SIG-M5 treated with dmso at 0.1 percent for 504 hours (cell line): ENCODE measurements around the gene MLXIP.

Source experiments
- DNase-seq: peaks from one replicate; lab custom pipeline; 2025; ENCODE audit not compliant: unreplicated experiment; lab: John Stamatoyannopoulos, UW

MLXIP gene

DNA sequence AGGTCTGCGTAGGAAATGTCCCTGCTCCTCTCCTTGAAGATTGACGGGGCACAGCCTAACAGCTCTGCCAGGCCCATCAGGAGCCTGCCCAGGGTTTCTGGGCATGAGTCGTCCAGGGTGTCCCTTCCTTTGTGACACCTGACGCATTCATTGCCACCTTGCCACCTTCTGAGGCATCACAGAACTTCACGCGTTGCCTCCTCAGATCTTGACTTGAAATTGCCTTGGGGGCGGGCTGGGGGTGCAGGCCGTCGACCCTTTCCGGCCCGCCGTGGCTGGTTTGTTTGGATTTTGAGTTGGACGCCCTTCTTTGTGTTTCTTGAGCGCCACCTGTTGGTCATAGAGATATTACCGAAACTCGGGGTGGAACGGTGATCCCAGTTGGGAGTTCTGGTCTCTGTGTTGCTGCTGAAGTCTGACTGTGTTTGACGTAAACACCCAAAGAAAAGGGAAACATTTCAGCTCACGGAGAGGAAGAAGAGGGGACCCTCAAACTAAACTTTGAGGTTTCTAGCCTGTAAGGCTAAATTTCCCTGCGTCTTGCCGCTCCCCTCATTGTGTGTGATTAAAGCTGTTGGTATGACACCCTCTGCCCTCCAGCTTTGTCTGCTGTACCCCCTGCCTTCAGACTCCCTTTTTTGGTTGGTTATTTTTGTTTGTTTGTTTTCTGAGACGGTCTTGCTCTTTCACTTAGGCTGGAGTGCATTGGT lies 44.6 kb downstream of the MLXIP start:
- peak; percentile 54 for DNase-seq

DNA sequence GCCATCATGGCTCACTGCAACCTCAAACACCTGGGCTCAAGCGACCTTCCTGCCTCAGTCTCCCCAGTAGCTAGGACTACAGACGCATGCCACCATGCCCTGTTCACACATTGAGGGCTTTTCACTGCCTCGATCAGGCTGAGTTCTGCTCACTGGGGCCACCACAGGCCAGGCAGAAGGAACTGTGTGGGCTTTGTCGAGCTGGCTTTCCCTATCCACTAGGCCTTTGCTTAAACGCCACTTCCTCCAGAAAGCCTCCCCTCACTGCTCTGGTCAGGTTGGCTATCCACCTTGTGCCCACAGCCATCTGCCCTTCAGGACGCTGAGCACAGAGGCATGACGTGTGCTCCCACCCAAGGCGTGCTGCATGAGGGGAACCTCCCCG lies 45.2 kb downstream of the MLXIP start:
- no peak for DNase-seq

DNA sequence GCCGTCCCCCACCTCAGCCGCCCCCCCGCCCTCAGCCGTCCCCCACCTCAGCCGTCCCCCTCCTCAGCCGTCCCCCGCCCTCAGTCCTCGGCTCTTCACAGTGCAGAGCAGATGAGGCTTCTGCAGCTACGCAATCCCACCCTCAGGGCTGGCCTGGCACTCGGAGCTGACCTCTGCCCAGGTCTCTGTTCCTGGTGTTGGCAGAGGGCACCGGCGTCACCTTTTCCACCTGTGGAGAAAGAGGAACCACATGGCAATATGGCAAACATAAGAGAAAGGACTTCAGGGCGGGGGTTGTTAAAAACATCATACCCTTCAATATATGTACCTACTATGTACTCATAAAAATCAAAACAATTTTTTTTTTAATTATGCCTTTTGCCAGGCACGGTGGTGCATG lies 45.8 kb downstream of the MLXIP start:
- no peak for DNase-seq

DNA sequence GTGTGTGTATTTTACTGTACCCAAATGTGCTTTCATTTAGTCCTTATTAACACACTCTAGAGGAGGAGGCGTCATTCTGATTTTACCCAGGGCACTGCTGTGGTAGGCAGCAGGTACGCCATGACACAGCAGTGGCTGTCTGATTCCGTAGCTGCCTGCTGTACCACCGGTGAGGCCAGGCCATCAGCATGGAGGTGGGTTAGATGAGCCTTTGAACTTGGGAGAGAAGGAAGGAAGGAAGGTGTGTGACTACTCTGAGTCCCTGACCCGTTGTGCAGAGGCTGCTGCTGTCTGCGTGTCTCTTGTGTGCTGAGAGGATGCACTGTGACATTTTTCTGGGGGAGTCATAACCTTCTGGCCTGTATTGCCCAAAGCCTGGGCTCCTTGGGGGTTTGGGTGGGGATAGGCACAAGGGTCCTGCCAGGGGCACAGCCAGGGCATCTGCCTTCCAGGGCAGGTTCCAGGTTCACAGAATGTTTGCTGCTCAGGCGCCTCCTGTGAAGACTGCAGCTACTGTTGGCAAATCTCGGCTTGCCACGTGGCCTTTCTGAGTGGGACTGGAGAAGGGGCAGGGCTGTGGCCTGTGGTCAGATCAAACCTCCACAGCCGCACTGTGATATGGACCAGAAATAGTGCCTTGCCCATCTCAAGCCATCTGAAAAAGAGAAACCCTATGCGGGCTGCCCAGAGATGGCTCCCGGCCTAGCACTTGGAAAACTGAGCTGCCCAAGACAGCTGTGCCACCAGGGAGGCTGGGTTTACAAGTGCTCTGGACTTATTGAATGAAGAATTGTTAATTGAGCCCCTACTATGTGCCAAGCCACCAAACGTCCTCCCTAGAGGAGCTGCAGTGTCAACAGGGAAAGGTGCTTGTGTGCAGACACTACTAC lies 47.1 kb downstream of the MLXIP start:
- no peak for DNase-seq

DNA sequence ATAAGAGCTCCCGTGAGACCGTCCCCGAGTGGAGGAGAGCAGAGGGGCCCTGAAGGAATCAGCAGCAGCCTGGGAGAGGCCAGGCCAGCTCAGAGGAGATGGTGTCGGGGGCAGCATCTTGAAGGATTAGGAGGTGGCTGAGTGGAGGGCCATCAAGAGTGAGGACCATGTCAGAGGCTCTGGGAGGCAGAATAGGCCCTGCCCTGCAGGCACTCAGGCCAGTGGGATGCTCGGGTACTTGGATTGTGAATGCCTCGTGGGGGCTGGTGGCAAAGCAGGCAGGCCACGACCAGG lies 47.7 kb downstream of the MLXIP start:
- DNase-seq = no peak

DNA sequence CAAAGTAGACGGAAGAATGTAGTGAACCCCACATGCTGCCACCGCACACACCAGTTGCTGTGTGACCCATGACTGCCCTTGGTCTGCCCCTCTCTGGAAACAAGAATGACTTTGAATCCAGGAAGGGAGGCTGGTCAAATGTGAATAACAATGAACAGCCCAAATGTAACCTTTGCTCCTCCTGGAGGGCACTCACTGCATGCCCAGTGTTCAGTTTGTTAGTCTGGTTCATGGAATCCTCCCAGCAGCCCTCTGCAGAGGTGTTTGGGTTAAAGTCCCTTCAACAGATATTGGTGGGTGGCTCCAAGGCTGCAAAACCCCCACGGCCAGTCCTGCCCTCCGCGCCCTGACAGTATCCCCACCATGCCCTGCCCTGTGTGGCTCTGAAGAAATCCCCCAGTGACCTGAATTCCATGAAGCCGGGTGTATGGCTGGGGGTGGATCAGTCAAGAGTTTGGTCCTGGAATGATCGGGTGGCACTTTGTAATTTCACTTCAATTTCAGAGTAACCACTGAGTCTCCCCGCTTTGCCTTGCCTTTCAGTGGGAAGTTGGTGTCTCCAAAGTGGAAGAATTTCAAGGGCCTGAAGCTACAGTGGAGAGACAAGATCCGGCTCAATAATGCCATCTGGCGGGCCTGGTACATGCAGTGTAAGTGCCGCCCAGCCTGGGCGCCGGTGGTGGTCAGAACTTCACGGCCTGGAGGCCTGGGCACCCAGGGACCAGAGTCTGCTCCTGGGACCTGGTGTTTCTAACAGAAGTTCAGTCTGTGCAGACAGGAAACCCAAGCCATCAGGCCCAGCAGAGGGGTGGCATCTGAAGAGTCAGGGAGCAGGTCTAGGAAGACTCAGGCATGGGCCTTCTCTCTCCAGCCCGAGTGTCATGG lies 48.4 kb downstream of the MLXIP start:
- DNase-seq = peak; percentile 23

DNA sequence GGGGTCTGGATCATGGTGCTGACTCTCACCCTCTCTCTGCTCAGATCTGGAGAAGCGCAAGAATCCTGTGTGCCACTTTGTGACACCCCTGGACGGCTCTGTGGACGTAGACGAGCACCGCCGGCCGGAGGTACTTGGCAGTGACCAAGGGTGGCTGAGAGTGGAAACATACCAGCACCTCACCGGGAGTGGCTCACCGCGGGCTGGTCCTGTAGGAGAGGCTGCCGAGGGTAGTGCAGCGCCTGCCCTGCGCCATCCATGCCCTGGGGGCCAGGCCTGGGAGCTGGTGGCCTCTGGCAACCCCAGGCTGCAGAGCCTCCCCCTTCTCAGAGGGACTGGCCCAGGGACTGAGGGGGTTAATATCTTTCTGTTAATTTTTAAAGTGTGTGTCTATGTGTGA lies 49.3 kb downstream of the MLXIP start:
- DNase-seq = no peak

DNA sequence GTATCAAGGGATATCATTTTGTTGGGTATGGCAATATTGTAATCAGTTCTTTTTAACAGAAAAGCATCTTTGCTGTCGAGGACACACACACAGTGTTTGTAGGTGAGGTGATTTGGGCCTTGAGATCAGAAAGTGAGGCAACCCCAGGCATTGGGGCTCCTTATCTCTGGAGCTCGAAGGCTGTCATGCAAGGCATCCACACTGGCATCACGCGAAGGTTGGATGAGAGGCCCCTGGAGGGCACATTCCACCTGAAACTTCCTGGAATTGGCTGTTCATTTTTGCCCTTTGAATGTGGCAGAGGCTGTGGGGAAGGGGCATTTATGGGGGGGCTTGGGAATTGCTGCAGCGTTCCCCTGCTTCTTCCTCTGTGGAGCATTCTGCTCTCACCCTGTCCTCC lies 49.9 kb downstream of the MLXIP start:
- DNase-seq = no peak

DNA sequence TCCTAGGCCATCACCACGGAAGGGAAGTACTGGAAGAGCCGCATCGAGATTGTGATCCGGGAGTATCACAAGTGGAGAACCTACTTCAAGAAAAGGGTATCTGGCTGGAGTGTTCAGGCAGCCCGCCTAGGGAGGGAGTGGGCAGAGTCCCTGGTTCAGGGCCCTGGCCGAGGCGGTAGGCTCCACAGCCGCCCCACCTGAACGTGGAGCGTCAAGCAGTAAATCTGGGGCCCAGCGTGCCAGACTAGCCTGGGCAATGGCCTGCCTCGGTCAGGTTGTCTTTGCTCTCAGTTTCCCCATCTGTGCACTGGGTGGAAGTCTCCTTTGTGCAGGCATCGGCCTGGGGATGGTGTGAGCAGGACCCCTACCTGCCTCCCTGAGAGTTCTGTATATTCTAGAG lies 50.6 kb downstream of the MLXIP start:
- no peak for DNase-seq

DNA sequence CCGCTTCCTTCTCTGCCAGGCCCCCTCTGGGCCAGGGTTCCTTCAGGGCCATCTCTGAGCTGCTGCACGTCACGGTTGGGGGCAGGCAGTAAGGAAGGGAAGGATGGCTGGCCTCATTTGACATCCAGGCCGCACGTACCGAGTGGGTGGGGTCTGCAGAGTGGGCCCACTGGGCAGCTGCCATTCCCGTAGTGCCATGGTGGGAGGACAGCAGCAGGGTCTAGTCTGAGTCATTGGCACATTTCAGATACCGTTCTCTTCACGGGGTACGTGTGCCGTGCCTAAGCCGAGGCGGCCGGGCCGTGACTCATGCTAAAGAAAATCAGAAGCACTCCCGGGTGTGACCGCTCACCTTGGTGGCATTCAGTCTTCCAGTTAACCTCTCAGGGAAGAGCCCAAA lies 51.6 kb downstream of the MLXIP start:
- no peak for DNase-seq

DNA sequence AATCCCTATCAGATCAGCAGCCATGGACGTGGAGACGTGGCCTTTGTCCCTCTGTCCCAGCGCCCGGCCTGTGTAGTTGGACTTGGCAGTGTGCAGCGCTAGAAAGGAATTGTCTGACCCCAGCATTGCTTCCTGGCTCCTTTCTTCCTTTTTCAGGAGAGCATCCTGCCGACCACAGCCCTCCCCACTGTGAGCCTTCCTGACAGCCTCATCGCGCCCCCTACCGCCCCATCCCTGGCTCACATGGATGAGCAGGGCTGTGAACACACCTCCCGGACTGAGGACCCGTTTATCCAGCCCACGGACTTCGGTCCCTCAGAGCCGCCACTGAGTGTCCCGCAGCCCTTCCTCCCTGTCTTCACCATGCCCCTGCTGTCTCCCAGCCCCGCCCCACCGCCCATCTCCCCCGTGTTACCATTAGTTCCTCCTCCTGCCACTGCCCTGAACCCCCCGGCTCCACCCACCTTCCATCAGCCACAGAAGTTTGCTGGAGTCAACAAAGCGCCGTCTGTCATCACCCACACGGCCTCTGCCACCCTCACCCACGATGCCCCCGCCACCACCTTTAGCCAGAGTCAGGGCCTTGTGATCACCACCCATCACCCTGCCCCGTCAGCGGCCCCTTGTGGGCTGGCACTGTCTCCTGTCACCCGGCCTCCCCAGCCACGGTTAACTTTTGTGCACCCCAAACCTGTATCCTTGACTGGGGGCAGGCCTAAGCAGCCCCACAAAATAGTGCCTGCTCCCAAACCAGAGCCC lies 54.8 kb downstream of the MLXIP start:
- DNase-seq = no peak

DNA sequence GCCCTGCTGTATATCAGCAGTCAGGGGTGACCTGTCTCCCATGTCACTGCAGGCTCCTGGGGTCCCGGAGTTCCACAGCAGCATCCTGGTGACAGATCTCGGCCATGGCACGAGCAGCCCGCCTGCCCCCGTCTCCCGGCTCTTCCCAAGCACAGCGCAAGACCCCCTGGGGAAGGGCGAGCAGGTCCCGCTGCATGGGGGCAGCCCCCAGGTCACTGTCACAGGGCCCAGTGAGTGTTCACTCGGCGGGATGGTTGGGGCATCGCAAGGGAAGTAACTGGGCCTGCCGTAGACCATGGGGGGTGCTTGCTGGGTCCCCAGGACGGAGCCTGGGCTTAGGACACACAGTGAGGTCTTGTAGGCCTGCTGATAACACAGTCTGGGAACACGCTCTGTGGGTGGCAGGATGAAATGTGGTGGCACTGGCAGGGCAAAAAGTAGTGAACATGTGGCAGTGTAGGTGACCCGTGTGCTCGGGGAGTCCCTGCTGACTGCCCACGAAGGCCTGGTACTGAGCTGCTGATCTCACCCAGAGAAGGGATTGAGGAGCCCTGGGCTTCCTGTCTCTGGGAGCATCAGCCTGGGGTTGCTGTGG lies 57.0 kb downstream of the MLXIP start:
- no peak for DNase-seq

DNA sequence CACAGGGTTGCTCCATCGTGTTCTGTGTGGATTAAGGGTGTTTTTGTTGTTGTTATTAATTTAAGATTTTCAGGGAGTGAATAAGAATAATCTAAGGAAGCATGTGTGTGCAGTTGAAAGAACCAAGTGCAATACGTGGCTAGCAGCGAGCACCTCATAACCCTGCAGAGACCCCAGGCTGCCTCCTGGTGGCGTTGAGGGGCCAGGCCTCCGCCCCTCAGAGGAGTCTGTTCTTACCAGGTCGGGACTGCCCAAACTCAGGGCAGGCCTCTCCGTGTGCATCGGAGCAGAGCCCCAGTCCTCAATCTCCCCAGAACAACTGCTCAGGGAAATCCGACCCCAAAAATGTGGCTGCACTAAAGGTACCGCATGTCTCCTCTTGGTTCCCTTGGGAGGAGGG lies 58.7 kb downstream of the MLXIP start:
- DNase-seq = no peak

DNA sequence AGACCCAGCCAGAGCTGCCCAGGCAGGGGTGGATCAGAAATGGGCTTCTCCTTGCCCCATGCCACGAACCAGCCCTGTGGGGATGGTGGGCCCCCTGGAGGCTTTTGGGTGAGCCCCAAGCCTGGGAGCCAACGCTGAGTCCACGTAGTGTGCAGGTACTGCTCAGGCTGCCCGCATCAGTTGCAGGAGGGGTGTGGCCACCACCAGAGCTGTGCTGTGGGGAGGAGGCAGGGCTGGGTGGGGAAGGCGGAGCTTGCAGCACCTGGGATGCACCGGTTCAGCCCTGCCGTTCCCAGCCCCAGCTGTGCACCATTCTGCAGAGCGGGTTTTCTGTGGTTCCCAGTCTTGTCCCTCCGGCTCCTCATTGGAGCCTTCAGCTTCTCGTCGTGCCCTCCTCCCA lies 59.1 kb downstream of the MLXIP start:
- peak; percentile 33 for DNase-seq

DNA sequence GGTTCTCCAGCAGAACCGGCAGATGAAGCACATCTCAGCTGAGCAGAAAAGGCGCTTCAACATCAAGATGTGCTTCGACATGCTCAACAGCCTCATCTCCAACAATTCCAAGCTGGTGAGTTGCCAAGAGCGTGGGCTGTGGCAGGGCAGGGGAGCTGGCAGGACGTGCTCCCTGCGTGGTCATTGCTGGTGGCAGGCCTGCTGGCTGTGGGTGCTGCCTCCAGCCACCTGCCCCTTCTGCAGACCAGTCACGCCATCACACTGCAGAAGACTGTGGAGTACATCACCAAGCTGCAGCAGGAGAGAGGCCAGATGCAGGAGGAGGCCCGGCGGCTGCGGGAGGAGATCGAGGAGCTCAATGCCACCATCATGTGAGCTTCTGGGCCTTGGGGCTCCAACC lies 59.6 kb downstream of the MLXIP start:
- no peak for DNase-seq

DNA sequence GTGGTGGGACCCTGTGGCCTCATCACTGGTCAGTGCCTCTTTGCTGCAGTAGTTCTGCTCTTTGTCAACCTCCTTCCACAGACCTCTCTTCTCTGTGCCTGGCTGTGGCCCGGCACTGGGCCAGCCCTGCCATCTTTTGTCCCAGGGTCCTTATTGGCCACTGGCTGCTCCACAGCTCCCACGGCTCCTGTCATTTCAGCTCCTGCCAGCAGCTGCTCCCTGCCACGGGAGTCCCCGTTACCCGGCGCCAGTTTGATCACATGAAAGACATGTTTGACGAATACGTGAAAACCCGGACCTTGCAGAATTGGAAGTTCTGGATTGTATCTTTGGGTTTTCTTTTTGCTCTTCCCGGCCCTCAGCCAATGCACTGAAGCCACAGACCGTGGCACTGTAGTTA lies 60.1 kb downstream of the MLXIP start:
- no peak for DNase-seq

DNA sequence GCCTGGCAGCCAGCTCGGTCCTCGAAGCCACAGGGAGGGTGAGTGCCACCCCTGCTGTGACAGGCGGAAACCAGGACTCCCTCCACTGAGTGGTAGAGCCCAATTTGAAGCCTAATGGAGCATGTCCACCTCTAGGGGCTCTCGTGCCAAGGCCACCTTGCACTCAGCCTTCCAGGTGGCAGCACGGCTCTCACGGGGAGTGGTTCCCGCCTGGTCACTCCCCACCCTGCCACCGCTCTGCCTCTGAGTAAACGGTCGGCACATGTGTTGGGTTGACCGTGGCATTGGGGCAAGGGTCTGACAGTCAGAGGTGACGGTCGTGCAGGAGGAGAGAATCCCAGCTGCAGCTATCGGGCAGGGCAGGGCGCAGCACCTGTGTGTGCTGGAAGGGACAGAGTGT lies 60.7 kb downstream of the MLXIP start:
- no peak for DNase-seq

DNA sequence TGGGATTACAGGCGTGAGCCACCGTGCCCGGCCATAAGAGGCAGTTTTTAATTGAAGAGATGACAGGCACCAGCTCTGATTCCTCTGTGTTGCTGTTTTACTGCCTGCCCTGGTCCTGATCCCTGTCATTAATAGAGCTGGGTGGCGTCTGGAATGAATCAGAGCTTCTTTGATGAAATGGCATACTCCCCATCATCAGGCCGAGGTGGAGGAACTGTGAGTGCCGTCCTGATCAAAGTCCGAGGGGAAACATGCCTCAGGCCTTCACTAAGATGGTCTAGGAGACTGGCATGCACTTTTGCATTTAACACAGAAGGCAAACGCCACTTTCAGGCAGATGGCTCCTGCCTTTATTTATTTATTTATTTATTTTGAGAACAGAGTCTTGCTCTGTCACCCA lies 61.4 kb downstream of the MLXIP start:
- no peak for DNase-seq

DNA sequence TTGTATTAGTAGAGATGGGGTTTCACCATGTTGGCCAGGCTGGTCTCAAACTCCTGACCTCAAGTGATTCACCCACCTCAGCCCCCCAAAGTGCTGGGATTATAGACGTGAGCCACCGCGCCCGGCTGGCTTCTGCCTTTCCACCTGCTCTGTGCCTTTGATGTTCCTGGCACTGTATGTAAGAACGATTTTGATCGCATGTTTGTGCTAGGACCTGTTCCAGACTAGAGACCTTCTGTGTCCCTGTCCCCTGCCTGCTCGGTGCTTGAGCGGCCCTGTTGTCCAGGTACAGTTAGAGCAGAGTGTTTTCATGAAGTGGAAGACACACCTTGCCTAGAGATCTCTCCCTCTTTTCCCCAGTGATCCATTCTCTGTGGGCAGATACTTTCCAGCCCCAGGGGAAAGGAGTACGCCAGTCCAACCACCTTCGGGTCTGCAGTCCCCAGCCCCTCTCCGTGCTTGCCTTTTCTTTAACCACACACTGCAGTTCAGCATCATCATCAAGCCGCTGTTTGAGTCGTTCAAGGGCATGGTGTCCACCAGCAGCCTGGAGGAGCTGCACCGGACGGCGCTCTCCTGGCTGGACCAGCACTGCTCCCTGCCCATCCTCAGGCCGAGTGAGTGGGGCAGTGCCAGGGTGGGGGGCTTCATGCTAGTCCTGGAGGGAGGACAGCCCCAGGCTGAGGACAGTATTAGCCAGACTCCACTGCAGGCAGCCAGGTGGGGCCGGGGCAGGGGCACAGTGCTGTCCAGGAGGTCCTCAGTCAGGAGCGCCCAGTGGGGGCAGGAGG lies 62.1 kb downstream of the MLXIP start:
- DNase-seq = no peak
